OCI-LY7 (cell line): ENCODE measurements around the gene ITPRIP. TPM values are rescaled to one million over a fixed set of nuclear protein-coding genes. Genes with fewer than 3 reads are reported as not detected.

Source experiments
- BruUV-seq: library from RNA; stranded (reverse); fragments of 400-500 nt; replicated peaks from 2 replicates; lab custom pipeline; 2021; lab: Mats Ljungman, UMichigan
- CTCF ChIA-PET: fragments of 300-600 bp; sonication (Branson Sonifier 250); formaldehyde crosslinking; loops from one replicate; lab custom pipeline; 2022; ENCODE audit warnings: antibody characterized with exemption; ENCODE audit not compliant: unreplicated experiment; lab: Charles Lee
- POLR2A ChIA-PET: fragments of 300-600 bp; sonication (Branson Sonifier 250); formaldehyde crosslinking; loops from one replicate; lab custom pipeline; 2022; ENCODE audit warnings: antibody characterized with exemption; lab: Charles Lee
- DNase-seq: peaks from one replicate; pipeline ENCODE4 v3.0.0-alpha.2; 2015; ENCODE audit warnings: low spot score
- H2AFZ ChIP-seq: fragments of 200-600 bp; sonication (generic), shearing (Covaris generic); 2 replicates; pipeline ENCODE4 v1.6.1; 2014; ENCODE audit warnings: mild to moderate bottlenecking, antibody characterized with exemption, low read length, moderate library complexity
- H3K27ac ChIP-seq: fragments of 200-600 bp; sonication (generic); 2 replicates; pipeline ENCODE4 v1.5.1; 2014; ENCODE audit warnings: mixed run types, low read depth, mild to moderate bottlenecking, moderate library complexity, low read length, inconsistent platforms; ENCODE audit not compliant: poor library complexity, severe bottlenecking
- H3K36me3 ChIP-seq: fragments of 200-600 bp; sonication (generic); 2 replicates; pipeline ENCODE4 v1.6.1; 2014; ENCODE audit warnings: mild to moderate bottlenecking, antibody characterized with exemption, low read length, moderate library complexity, mixed read lengths; ENCODE audit not compliant: insufficient read depth
- H3K4me1 ChIP-seq: fragments of 200-600 bp; sonication (generic); 2 replicates; pipeline ENCODE4 v1.5.1; 2014; ENCODE audit warnings: mild to moderate bottlenecking, low read length; ENCODE audit not compliant: insufficient read depth, poor library complexity, severe bottlenecking
- H3K4me2 ChIP-seq: fragments of 200-600 bp; sonication (generic); 2 replicates; pipeline ENCODE4 v1.6.1; 2014; ENCODE audit warnings: mild to moderate bottlenecking, low read length
- H3K4me3 ChIP-seq: fragments of 200-600 bp; sonication (generic); 2 replicates; pipeline ENCODE4 v1.5.1; 2014; ENCODE audit warnings: mild to moderate bottlenecking, low read depth, low read length; ENCODE audit not compliant: poor library complexity, severe bottlenecking
- H3K79me2 ChIP-seq: fragments of 200-600 bp; sonication (generic); 2 replicates; pipeline ENCODE4 v1.6.1; 2016; ENCODE audit warnings: low read depth, mild to moderate bottlenecking, low read length, moderate library complexity, mixed read lengths; ENCODE audit not compliant: insufficient read depth
- H3K9me2 ChIP-seq: fragments of 200-600 bp; sonication (generic); 2 replicates; pipeline ENCODE4 v1.6.1; 2016; ENCODE audit warnings: mild to moderate bottlenecking, low read length, mixed read lengths; ENCODE audit not compliant: insufficient read depth
- H3K9me3 ChIP-seq: fragments of 200-600 bp; sonication (generic); 2 replicates; pipeline ENCODE4 v1.6.1; 2014; ENCODE audit warnings: mild to moderate bottlenecking, mixed run types, low read length, mixed read lengths
- H4K20me1 ChIP-seq: fragments of 200-600 bp; sonication (generic); 2 replicates; pipeline ENCODE4 v1.6.1; 2014; ENCODE audit warnings: mild to moderate bottlenecking, antibody characterized with exemption, low read length, moderate library complexity, mixed read lengths; ENCODE audit not compliant: insufficient read depth
- CTCF ChIP-seq: fragments of 200-600 bp; sonication (generic); conservative IDR thresholded peaks from 2 replicates; pipeline ENCODE4 v1.5.1; 2014; ENCODE audit warnings: mild to moderate bottlenecking, antibody characterized with exemption, low read length, moderate library complexity, mixed read lengths
- EZH2phosphoT487 ChIP-seq: fragments of 200-600 bp; sonication (generic); IDR thresholded peaks from 2 replicates; pipeline ENCODE4 v1.6.1; 2018; ENCODE audit warnings: low read depth, borderline replicate concordance, mild to moderate bottlenecking, mixed run types, antibody characterized with exemption, low read length, moderate library complexity, mixed read lengths
- intact Hi-C: fragments of 100-400 bp; cut with micrococcal nuclease; formaldehyde crosslinking; loops from one replicate; pipeline ENCODE4 v1.10.0; 2022; ENCODE audit not compliant: unreplicated experiment
- total RNA-seq, 2 experiments: library from RNA; depleted of rRNA in 1 of 2; stranded (reverse); fragments of >200 nt in 1 of 2; shearing (Covaris generic) in 1 of 2; gene quantifications; 2 replicates each; pipeline ENCODE4 v1.2.3, GENCODE V29; 2014 to 2022

ITPRIP gene
- total RNA-seq, 2 experiments from 2014 or later: 6.0 to 18.0 TPM

- no peak overlapping the region for H3K4me2 ChIP-seq
- H3K9me3 ChIP-seq: no peaks in the 10 kb centered on the region
- H3K79me2 ChIP-seq: no peaks in the 10 kb centered on the region
- ChIA-PET CTCF (no interaction called here), POLR2A (interaction anchor here (1.1 kb wide), 1 partner anchor 22 kb away, joined by 6 read pairs; no protein-coding TSS in a partner anchor)
- no peak overlapping the region for H3K4me3 ChIP-seq
- H2AFZ ChIP-seq: no peak overlapping the region
- DNase-seq: no peak
- intact Hi-C loops: loop anchor here (10.0 kb wide), 1 partner anchor 428 kb away; the partner anchor contains the start of gene STN1
- H3K27ac ChIP-seq: no peak overlapping the region
- no peaks in the 10 kb centered on the region for H3K9me2 ChIP-seq
- peaks cover 49% of the 10 kb centered on the region for H3K4me1 ChIP-seq
- no peak for TF ChIP-seq CTCF
- no peak for TF ChIP-seq EZH2phosphoT487
- no TSS peak for BruUV-seq
- no peaks in the 10 kb centered on the region for H4K20me1 ChIP-seq
- H3K36me3 ChIP-seq: no peaks in the 10 kb centered on the region
Measured at GRCh38 chr10:104342941-104343411, 4.7 kb upstream of the ITPRIP start.

DNA sequence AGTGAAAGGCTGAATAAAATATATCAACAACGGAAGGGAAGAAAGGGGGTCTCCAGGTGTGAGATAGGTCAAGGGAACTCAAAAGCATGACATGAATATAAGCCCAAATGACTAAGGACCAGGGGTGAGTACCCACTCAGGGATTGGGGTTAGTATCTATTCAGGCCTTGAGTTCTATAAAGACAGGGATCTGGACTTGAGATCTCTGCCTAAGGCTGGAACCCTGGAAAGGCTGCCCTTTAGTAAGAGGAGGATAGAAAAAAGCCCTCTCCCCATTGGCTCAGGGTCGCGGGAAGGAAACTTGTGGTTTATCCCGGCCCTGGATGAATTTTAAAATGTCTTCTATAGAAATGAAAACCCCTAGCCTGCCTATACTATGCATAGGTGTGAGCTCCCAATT is 2.4 kb upstream of the ITPRIP start:
- BruUV-seq: no TSS peak
- TF ChIP-seq CTCF (no peak), EZH2phosphoT487 (no peak)
- no peak for DNase-seq
- Histone ChIP-seq H3K4me1 (peaks cover 40% of the 10 kb centered on the region), H3K4me3 (no peak overlapping the region), H2AFZ (peak overlapping the region; percentile 2; the same call in 1 of the 2 replicates), H3K27ac (no peak overlapping the region), H3K9me3 (no peaks in the 10 kb centered on the region), H3K36me3 (peaks cover under 1% of the 10 kb centered on the region; the same call in 1 of the 2 replicates), H4K20me1 (peaks cover 11% of the 10 kb centered on the region; the same call in 1 of the 2 replicates), H3K79me2 (peaks cover 21% of the 10 kb centered on the region), H3K4me2 (no peak overlapping the region), H3K9me2 (no peaks in the 10 kb centered on the region)
- intact Hi-C loops: loop anchor here (10.0 kb wide), 1 partner anchor 426 kb away; the partner anchor contains the start of gene STN1
- ChIA-PET CTCF (no interaction called here), POLR2A (interaction anchor here (0.8 to 1.2 kb wide), 4 partner anchors 9 to 45 kb away, joined by 3 to 5 read pairs (median 4); no protein-coding TSS in a partner anchor)

- Histone ChIP-seq H3K9me3 (no peaks in the 10 kb centered on the region), H3K4me2 (no peak overlapping the region; the same call in 1 of the 2 replicates), H3K36me3 (peaks cover 6% of the 10 kb centered on the region; the same call in 1 of the 2 replicates), H3K79me2 (peaks cover 27% of the 10 kb centered on the region), H3K9me2 (no peaks in the 10 kb centered on the region), H3K27ac (no peak overlapping the region), H4K20me1 (peaks cover 13% of the 10 kb centered on the region; the same call in 1 of the 2 replicates), H2AFZ (peak overlapping the region; percentile 2; the same call in 1 of the 2 replicates), H3K4me1 (peaks cover 42% of the 10 kb centered on the region), H3K4me3 (no peak overlapping the region)
- ChIA-PET CTCF (no interaction called here), POLR2A (no interaction called here)
- TF ChIP-seq EZH2phosphoT487 (no peak), CTCF (no peak)
- no TSS peak for BruUV-seq
- no peak for DNase-seq
- intact Hi-C loops: loop anchor here (10.0 kb wide), 1 partner anchor 425 kb away; the partner anchor contains the start of gene STN1
Measured at GRCh38 chr10:104340111-104340526, 1.9 kb upstream of the ITPRIP start.
